Measurements from ENCODE around the gene MINDY2.

GRCh38 chr15:58839485-58839884 lies 68.4 kb downstream of the MINDY2 start:
- TF ChIP-seq CTCF (IDR thresholded peaks at IDR 0.05 in 4 of 5, conservative IDR thresholded peaks at IDR 0.05 in 1 of 5) = no peak
- no peak for TF ChIP-seq POLR2A (IDR thresholded peaks at IDR 0.05)

Measured in gastrocnemius medialis (tissue), 4 donors.